ENCODE results near the gene MAP7.

DNA sequence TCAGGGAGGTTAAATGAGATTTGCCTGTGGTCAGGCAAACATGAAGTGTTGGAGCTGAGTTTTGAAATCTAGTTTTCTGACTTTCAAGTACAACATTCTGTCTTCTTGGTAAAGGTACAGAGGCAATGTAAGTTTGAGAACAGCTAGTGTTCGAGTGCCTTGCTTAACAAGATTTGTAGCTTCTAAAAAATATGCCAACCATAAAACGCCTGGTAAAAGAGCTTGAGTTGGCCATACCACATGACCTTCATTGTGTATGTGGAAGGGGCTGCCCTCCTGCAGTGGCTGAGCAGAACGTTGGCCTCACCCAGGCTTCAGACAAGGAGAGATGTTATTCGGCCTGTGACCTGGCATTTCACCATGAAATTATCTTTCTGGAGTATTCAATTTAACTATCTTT is 86.5 kb downstream of the MAP7 start:
- TF ChIP-seq CTCF (conservative IDR thresholded peaks at IDR 0.05; ENCODE audit: low read length) (no peak), EZH2phosphoT487 (IDR thresholded peaks at IDR 0.05; ENCODE audit: borderline replicate concordance, low read depth, low read length) (no peak)
